Spleen (tissue), 11 donors: Measurements from ENCODE around the gene CFL1. TPM values are rescaled to one million over a fixed set of nuclear protein-coding genes. Genes with fewer than 3 reads are reported as not detected.

Experiments
- DNase-seq: peaks from one replicate; pipeline ENCODE4 v3.0.0-alpha.2; 2020
- H3K27ac ChIP-seq, 8 donors: fragments of 200-600 bp; sonication (generic) in 7 of 8; 1 replicate in 4 of 8; 2 replicates in 4 of 8; pipeline versions ENCODE4 v1.5.0 to v1.8.0; 2016 to 2021; ENCODE audit warnings: inconsistent platforms in 4 of 8, mild to moderate bottlenecking in 4 of 8, moderate library complexity in 1 of 8
- H3K27me3 ChIP-seq, 7 donors: fragments of 200-600 bp; sonication (generic) in 6 of 7; replicated peaks in 1 of 7; 1 replicate in 4 of 7; 2 replicates in 3 of 7; pipeline versions ENCODE4 v1.5.0 to v1.8.0; 2016 to 2021; ENCODE audit warnings: inconsistent platforms in 3 of 7, mild to moderate bottlenecking in 1 of 7
- H3K36me3 ChIP-seq, 6 donors: fragments of 200-600 bp; sonication (generic) in 5 of 6; 1 replicate in 4 of 6; 2 replicates in 2 of 6; pipeline versions ENCODE4 v1.5.0 to v1.8.0; 2016 to 2021; ENCODE audit warnings: inconsistent platforms in 2 of 6
- H3K4me1 ChIP-seq, 6 donors: fragments of 200-600 bp; sonication (generic) in 5 of 6; 1 replicate in 3 of 6; 2 replicates in 3 of 6; pipeline versions ENCODE4 v1.5.0 to v1.8.0; 2016 to 2021; ENCODE audit warnings: inconsistent platforms in 3 of 6
- H3K4me3 ChIP-seq, 8 donors: fragments of 200-600 bp; sonication (generic) in 7 of 8; 1 replicate in 4 of 8; 2 replicates in 4 of 8; pipeline versions ENCODE4 v1.5.0 to v1.8.0; 2016 to 2021; ENCODE audit warnings: inconsistent platforms in 4 of 8, mild to moderate bottlenecking in 4 of 8, moderate library complexity in 2 of 8
- H3K9me3 ChIP-seq, 8 donors: fragments of 200-600 bp; sonication (generic) in 7 of 8; 1 replicate in 4 of 8; 2 replicates in 4 of 8; pipeline versions ENCODE4 v1.5.0 to v1.8.0; 2016 to 2021; ENCODE audit warnings: inconsistent platforms in 4 of 8
- CTCF ChIP-seq, 11 experiments: fragments of 200-600 bp in 7 of 11; fragments of 450-650 bp in 4 of 11; sonication (generic) in 4 of 11; IDR thresholded peaks in 8 of 11; conservative IDR thresholded peaks in 3 of 11; 1 replicate in 7 of 11; 2 replicates in 4 of 11; pipeline versions ENCODE4 v1.4.0 to v1.8.0; 2016 to 2021; ENCODE audit warnings: antibody characterized with exemption in 11 of 11, inconsistent platforms in 4 of 11, mild to moderate bottlenecking in 1 of 11
- POLR2A ChIP-seq, 3 donors: fragments of 450-650 bp; IDR thresholded peaks; one replicate each; pipeline ENCODE4 v1.5.1; 2017; ENCODE audit warnings: antibody characterized with exemption in 3 of 3, mild to moderate bottlenecking in 1 of 3
- POLR2AphosphoS5 ChIP-seq, 3 donors: sonication (generic); formaldehyde crosslinking; IDR thresholded peaks; one replicate each; pipeline ENCODE4 v1.5.1; 2017; ENCODE audit warnings: antibody characterized with exemption in 3 of 3
- WGBS, 5 donors: extraction: QIAGEN DNeasy Blood & Tissue Kit in 3 of 5; methylation state at CpG; one replicate each; pipeline versions ENCODE4 v1.1.5 to v1.1.7; 2013 to 2018; 5-methylcytosine and 5-hydroxymethylcytosine counted together
- intact Hi-C: fragments of 100-400 bp; cut with DNase I; formaldehyde crosslinking; loops from one replicate; pipeline ENCODE4 v1.15.0; 2023; ENCODE audit warnings: low total_unique reads
- polyA plus RNA-seq, 3 donors: library from polyadenylated mRNA; stranded (reverse); fragments of 200-250 nt; gene quantifications; one replicate each; pipeline ENCODE4 v1.2.1, GENCODE V29; 2013
- total RNA-seq, 7 donors: library from RNA; depleted of rRNA in 3 of 7; stranded (reverse); fragments of >200 nt in 3 of 7; fragmentation: NEBNext Ultra II Directional in 4 of 7; extraction: Animal tissue kit (Norgen Biotek cat#: 25700) in 4 of 7; gene quantifications; one replicate each; pipeline versions ENCODE4 v1.1.0 to v1.2.1, GENCODE V29; 2016 to 2021
- donor health status: healthy with polysubstance abuse.
- donor health status: DM: no; HTN: no; CAD: no; lungs with moderate emphysema.
- donor health status: DM: no; HTN: no; CAD: no.
- donor health status: Bipolar disorder and iron deficiency.
- donor health status: healthy.
- donor health status: DM: no; HTN: no; CAD: no.
- donor health status: DM: yes; HTN: yes; CAD: no.

CFL1 gene
- total and polyA plus RNA-seq, 10 donors: 562 to 1,219 (median 865) TPM

GRCh38 chr11:65817312-65817834, 40.6 kb downstream of the CFL1 start:
- no peak for TF ChIP-seq POLR2AphosphoS5 (IDR thresholded peaks at IDR 0.05)
- TF ChIP-seq CTCF (IDR thresholded peaks at IDR 0.05 in 8 of 11, conservative IDR thresholded peaks at IDR 0.05 in 3 of 11): no peak
- no peak for TF ChIP-seq POLR2A (IDR thresholded peaks at IDR 0.05)
- H3K9me3 ChIP-seq: no peaks in the 10 kb centered on the region
- WGBS, 5 donors: 63 to 77% (median 71%) methylated on average over 5 of the region's 5 CpGs
- no peaks in the 10 kb centered on the region for H3K27me3 ChIP-seq
- peak overlapping the region; percentile 43 to 91 (median 66) for H3K4me3 ChIP-seq
- H3K4me1 ChIP-seq: peaks cover 4 to 33% (median 21%) of the 10 kb centered on the region in 6 donors
- H3K27ac ChIP-seq: peak overlapping the region; percentile 69 to 91 (median 85)
- H3K36me3 ChIP-seq: peaks cover 0 to 10% (median 0%) of the 10 kb centered on the region in 6 donors
- no peak for DNase-seq
- intact Hi-C loops: loop anchor here (5.0 to 10.0 kb wide), 3 partner anchors 45 to 190 kb away; partner anchors contain the start of gene KAT5

- peaks cover 4 to 39% (median 23%) of the 10 kb centered on the region in 6 donors for H3K4me1 ChIP-seq
- H3K36me3 ChIP-seq: peaks cover 0 to 10% (median 0%) of the 10 kb centered on the region in 6 donors
- no peak for DNase-seq
- H3K27me3 ChIP-seq: no peaks in the 10 kb centered on the region
- WGBS, 5 donors: 76 to 95% (median 89%) methylated on average over 3 of the region's 3 CpGs
- peak overlapping the region in 1 of 8 donors; percentile 91 for H3K4me3 ChIP-seq
- no peak overlapping the region for H3K27ac ChIP-seq
- TF ChIP-seq CTCF (IDR thresholded peaks at IDR 0.05 in 8 of 11, conservative IDR thresholded peaks at IDR 0.05 in 3 of 11) (no peak), POLR2AphosphoS5 (IDR thresholded peaks at IDR 0.05) (no peak), POLR2A (IDR thresholded peaks at IDR 0.05) (no peak)
- no peaks in the 10 kb centered on the region for H3K9me3 ChIP-seq
- intact Hi-C loops: loop anchor here (5.0 to 10.0 kb wide), 3 partner anchors 44 to 189 kb away; partner anchors contain the start of gene KAT5
Observed at GRCh38 chr11:65816696-65817095, 41.3 kb downstream of the CFL1 start.

- no peak overlapping the region for H3K27ac ChIP-seq
Observed at GRCh38 chr11:65814986-65815565, 42.9 kb downstream of the CFL1 start.

More at GRCh38 chr11:65814986-65815565, 42.9 kb downstream of the CFL1 start:
- no peak for TF ChIP-seq POLR2A (IDR thresholded peaks at IDR 0.05)
- no peak for TF ChIP-seq POLR2AphosphoS5 (IDR thresholded peaks at IDR 0.05)
- no peak for TF ChIP-seq CTCF (IDR thresholded peaks at IDR 0.05 in 8 of 11, conservative IDR thresholded peaks at IDR 0.05 in 3 of 11)
- Histone ChIP-seq H3K36me3 (peaks cover 0 to 10% (median 0%) of the 10 kb centered on the region in 6 donors), H3K27me3 (no peaks in the 10 kb centered on the region), H3K4me3 (no peak overlapping the region), H3K4me1 (peaks cover 4 to 37% (median 24%) of the 10 kb centered on the region in 6 donors), H3K9me3 (no peaks in the 10 kb centered on the region)
- 90 to 98% (median 92%) methylated on average over 16 of the region's 16 CpGs for WGBS, 5 donors
- no peak for DNase-seq
- intact Hi-C loops: loop anchor here (5.0 to 10.0 kb wide), 3 partner anchors 43 to 188 kb away; partner anchors contain the start of gene KAT5
